Measurements from ENCODE around the gene MVB12B. TPM values are rescaled to one million over a fixed set of nuclear protein-coding genes. Genes with fewer than 3 reads are reported as not detected.

The MVB12B gene
- total RNA-seq, 6 experiments from 2014 or later, result 7.2 to 16.2 (median 9.1) TPM

DNA sequence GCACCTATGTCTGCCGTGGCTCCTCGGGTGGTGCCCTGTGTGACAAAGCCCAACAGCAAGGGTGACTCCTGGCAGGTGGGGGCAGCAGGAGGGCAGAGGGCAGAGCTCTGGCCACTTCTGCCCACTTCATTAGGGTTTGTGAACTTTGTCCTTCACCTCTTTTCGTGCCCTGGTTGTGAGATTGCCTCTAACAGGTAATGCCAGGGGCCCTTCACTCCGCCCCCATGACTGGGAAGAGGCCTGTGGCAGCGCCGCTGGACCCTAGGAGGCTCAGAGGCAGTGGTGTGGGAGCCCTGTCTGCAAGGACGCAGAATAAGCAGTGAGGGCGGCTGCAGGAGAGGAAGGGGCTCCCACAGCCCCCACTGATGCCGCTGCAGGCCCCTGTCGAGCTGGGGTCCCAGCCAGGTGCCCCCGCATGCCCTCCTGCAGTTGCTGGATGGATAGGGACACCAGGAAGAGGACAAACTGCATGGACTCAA is 178.4 kb downstream of the MVB12B start:
- TF ChIP-seq, protein P1, sequence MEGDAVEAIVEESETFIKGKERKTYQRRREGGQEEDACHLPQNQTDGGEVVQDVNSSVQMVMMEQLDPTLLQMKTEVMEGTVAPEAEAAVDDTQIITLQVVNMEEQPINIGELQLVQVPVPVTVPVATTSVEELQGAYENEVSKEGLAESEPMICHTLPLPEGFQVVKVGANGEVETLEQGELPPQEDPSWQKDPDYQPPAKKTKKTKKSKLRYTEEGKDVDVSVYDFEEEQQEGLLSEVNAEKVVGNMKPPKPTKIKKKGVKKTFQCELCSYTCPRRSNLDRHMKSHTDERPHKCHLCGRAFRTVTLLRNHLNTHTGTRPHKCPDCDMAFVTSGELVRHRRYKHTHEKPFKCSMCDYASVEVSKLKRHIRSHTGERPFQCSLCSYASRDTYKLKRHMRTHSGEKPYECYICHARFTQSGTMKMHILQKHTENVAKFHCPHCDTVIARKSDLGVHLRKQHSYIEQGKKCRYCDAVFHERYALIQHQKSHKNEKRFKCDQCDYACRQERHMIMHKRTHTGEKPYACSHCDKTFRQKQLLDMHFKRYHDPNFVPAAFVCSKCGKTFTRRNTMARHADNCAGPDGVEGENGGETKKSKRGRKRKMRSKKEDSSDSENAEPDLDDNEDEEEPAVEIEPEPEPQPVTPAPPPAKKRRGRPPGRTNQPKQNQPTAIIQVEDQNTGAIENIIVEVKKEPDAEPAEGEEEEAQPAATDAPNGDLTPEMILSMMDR (IDR thresholded peaks at IDR 0.05), result no peak
- TF ChIP-seq POLR2A (IDR thresholded peaks at IDR 0.05), result no peak
- Histone ChIP-seq H3K4me1 (no peaks in the 10 kb centered on the region), H3K9me3 (no peaks in the 10 kb centered on the region), H3K27ac (no peak overlapping the region), H3K4me3 (no peak overlapping the region), H3K27me3 (no peaks in the 10 kb centered on the region), H3K36me3 (peaks cover 0 to 6% (median 0%) of the 10 kb centered on the region in 4 donors)
- 0% methylated on average over 1 of the region's 11 CpGs for WGBS (ENCODE audit: insufficient coverage, low coverage, low lambda C conversion rate, missing lambda C conversion rate)
- intact Hi-C loops (cut with DNase I), result loop anchor here in 1 of 2 donors (5.0 to 10.0 kb wide), 2 partner anchors 52 to 270 kb away; no protein-coding TSS in a partner anchor
- ATAC-seq (no peak), DNase-seq (peak in 1 of 3 donors; percentile 16)

DNA sequence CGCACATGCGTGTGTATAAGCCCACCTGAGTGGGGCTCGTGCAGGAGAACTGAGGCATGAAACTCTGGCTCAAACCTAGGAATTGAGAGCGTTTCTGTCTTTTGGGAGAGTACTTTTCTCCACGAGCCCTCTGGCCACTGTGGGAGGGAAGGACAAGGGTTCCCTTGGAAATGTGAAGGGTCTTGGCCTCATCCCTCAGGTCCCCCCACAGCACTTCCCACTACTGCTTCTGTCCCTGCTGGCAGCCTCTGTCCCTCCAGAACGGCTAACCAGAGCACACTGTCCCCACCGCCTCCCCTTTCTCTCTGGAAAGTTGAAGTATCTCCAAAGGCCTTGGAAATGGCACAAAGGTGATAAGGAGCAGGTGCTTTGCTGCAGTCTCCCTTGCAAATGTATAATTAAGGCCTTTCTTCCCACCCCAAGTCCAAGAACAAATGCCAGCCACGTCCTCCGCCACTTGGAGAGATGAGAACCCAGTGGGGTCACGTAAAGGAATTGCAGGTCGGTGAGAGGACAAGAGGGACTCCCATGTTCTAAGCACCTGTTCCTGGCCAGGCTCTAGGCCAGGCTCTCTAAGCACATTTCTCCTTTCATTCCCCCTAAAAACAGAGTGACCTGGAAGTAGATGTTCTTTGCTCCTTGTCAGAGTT is 179.2 kb downstream of the MVB12B start:
- intact Hi-C loops (cut with DNase I), result loop anchor here in 1 of 2 donors (10.0 kb wide), 1 partner anchor 269 kb away; no protein-coding TSS in a partner anchor

DNA sequence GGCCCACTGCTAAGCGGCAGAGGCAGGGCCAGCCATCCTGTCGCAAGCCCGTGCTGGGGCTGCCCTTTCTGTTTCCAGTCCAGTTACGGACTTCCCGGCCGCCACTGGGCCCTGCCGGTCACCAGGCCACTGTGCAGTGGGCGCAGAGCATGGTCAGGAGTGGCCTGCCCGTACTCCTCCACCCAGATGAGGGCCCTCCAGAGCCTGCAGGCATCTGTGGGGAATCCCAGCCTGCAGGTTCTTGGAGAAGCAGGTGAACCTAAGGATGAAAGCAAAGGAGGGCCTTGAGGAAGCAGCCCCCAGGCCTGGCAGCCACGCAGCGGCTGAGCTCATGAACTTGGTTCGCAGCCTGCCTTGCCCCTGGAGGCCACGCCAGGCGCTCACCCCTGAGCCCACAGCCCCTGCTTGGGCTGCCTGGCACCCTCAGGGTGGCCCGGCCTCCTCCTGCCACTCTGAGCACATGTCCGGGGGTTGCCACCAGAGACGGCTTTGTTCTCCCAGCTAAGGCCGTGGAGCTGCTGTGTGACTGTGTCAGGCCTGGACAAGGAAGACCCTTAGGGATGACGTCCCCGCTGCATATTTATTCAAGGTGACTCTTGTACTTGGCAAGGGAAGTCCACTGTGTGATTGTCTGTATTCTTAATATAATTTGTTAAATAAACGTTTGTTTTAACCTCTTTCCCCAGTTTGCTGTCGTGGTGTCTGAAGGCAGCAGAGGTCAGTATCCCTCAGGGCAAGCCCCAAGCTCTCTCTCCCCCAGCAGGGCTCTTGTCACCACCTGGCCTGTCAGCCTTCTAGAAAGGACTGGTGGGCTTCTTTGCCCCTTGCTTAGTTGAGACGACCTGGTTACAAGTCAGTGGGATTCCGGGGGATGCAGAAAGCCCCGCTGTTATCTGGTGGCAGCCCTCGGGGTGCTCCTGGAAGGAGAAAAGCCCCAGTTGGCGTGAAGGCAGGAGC is 180.0 kb downstream of the MVB12B start:
- ATAC-seq (peak in 1 of 4 donors; percentile 8), DNase-seq (peak in 1 of 3 donors; percentile 27)
- Histone ChIP-seq H3K4me3 (no peak overlapping the region), H3K9me3 (no peaks in the 10 kb centered on the region), H3K4me1 (no peaks in the 10 kb centered on the region), H3K27me3 (no peaks in the 10 kb centered on the region), H3K36me3 (peaks cover 0 to 6% (median 0%) of the 10 kb centered on the region in 4 donors), H3K27ac (no peak overlapping the region)
- intact Hi-C loops (cut with DNase I), result loop anchor here in 1 of 2 donors (10.0 kb wide), 1 partner anchor 268 kb away; no protein-coding TSS in a partner anchor
- TF ChIP-seq, protein P1 (IDR thresholded peaks at IDR 0.05), result no peak
- no peak for TF ChIP-seq POLR2A (IDR thresholded peaks at IDR 0.05)
- 25% methylated on average over 4 of the region's 27 CpGs for WGBS (ENCODE audit: insufficient coverage, low coverage, low lambda C conversion rate, missing lambda C conversion rate)

More for the DNA sequence above, 179.2 kb downstream of the MVB12B start:
- DNase-seq (no peak), ATAC-seq (no peak)
- no peak for TF ChIP-seq POLR2A (IDR thresholded peaks at IDR 0.05)
- TF ChIP-seq, protein P1 (IDR thresholded peaks at IDR 0.05), result no peak
- WGBS (ENCODE audit: insufficient coverage, low coverage, low lambda C conversion rate, missing lambda C conversion rate), result 96% methylated on average over 4 of the region's 11 CpGs
- peaks cover 0 to 6% (median 0%) of the 10 kb centered on the region in 4 donors for H3K36me3 ChIP-seq
- H3K27me3 ChIP-seq, result no peaks in the 10 kb centered on the region
- H3K9me3 ChIP-seq, result no peaks in the 10 kb centered on the region
- no peak overlapping the region for H3K27ac ChIP-seq
- no peak overlapping the region for H3K4me3 ChIP-seq
- H3K4me1 ChIP-seq, result no peaks in the 10 kb centered on the region

DNA sequence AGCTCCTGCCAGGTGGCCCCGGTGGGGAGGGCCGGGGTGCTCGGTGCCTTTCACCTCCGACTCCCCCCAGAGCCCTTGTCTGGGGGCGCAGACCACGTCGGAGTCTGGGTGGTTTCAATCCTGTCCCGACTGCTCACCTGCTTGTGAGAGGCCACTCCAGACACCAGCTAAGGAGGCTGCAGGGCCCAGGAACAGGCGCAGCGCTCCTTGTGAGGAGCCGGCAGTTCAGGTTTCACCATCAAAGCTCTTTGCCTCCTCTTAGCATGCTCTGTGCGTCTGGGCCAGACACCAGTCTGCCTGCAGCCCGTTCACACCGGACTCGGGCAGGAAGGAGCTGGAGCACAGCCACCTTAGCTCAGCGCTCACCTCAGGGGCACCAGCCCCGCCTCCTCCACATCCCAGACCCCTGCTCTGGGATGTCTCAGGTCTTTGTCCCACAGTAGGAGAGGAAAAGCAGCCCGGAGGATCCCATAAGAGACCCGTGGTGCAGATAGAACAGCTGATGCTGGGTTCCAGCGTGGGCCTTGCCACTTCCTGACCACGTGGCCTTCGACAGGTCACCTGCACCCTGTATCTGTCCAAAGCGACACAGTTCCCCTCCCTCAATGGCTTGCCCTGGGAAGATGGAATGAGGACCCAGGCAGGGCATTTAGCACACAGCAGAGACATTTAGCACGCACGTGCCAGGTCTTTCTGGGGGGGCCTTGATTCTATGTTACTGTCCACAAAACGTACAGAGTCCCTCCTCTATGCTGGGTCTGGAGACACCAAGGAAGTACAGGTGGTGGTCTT is 180.9 kb downstream of the MVB12B start:
- Histone ChIP-seq H3K27me3 (no peaks in the 10 kb centered on the region), H3K36me3 (peaks cover 0 to 6% (median 0%) of the 10 kb centered on the region in 4 donors), H3K27ac (no peak overlapping the region), H3K4me3 (no peak overlapping the region), H3K9me3 (no peaks in the 10 kb centered on the region), H3K4me1 (no peaks in the 10 kb centered on the region)
- intact Hi-C loops (cut with DNase I), result loop anchor here in 1 of 2 donors (10.0 kb wide), 1 partner anchor 267 kb away; no protein-coding TSS in a partner anchor
- DNase-seq (no peak), ATAC-seq (no peak)
- 74% methylated on average over 4 of the region's 26 CpGs for WGBS (ENCODE audit: insufficient coverage, low coverage, low lambda C conversion rate, missing lambda C conversion rate)
- TF ChIP-seq, protein P1 (IDR thresholded peaks at IDR 0.05), result no peak
- no peak for TF ChIP-seq POLR2A (IDR thresholded peaks at IDR 0.05)
